H9 (cell line): ENCODE measurements around the gene JARID2. TPM values are rescaled to one million over a fixed set of nuclear protein-coding genes. Genes with fewer than 3 reads are reported as not detected.

Experiments
- DNase-seq: peaks from one replicate; pipeline ENCODE4 v3.0.0-alpha.2; 2017
- H2AFZ ChIP-seq: one replicate; pipeline ENCODE4 v1.6.1; 2013; ENCODE audit warnings: mild to moderate bottlenecking, low read length, control low read depth, moderate library complexity
- H2AK5ac ChIP-seq: 2 replicates; pipeline ENCODE4 v1.6.1; 2013; ENCODE audit warnings: low read length, control low read depth, mixed read lengths; ENCODE audit not compliant: insufficient read length
- H2BK120ac ChIP-seq: one replicate; pipeline ENCODE4 v1.6.1; 2013; ENCODE audit warnings: low read depth, mild to moderate bottlenecking, low read length, control low read depth, inconsistent platforms; ENCODE audit not compliant: poor library complexity, severe bottlenecking
- H2BK12ac ChIP-seq: 2 replicates; pipeline ENCODE4 v1.6.1; 2013; ENCODE audit warnings: low read length, control low read depth, mixed read lengths, low read depth; ENCODE audit not compliant: insufficient read length
- H2BK15ac ChIP-seq: 2 replicates; pipeline ENCODE4 v1.6.1; 2013; ENCODE audit warnings: low read depth, low read length, control low read depth
- H2BK20ac ChIP-seq: one replicate; pipeline ENCODE4 v1.6.1; 2013; ENCODE audit warnings: low read depth, mild to moderate bottlenecking, low read length, control low read depth, inconsistent platforms; ENCODE audit not compliant: poor library complexity, severe bottlenecking
- H2BK5ac ChIP-seq: 2 replicates; pipeline ENCODE4 v1.6.1; 2013; ENCODE audit warnings: low read length, control low read depth, mixed read lengths; ENCODE audit not compliant: insufficient read length
- H3K14ac ChIP-seq: 2 replicates; pipeline ENCODE4 v1.6.1; 2013; ENCODE audit warnings: low read length, control low read depth; ENCODE audit not compliant: insufficient read depth
- H3K18ac ChIP-seq: 2 replicates; pipeline ENCODE4 v1.6.1; 2013; ENCODE audit warnings: low read depth, mild to moderate bottlenecking, mixed read lengths, low read length, control low read depth; ENCODE audit not compliant: insufficient read length
- H3K23ac ChIP-seq: 2 replicates; pipeline ENCODE4 v1.6.1; 2013; ENCODE audit warnings: low read length, control low read depth, mixed read lengths, low read depth; ENCODE audit not compliant: insufficient read length
- H3K23me2 ChIP-seq: 2 replicates; pipeline ENCODE4 v1.6.1; 2013; ENCODE audit warnings: low read depth, mild to moderate bottlenecking, mixed read lengths, low read length, control low read depth; ENCODE audit not compliant: insufficient read length, poor library complexity, severe bottlenecking
- H3K27ac ChIP-seq: 2 replicates; pipeline ENCODE4 v1.5.1; 2013; ENCODE audit warnings: low read length, control low read depth, mixed read lengths, low read depth; ENCODE audit not compliant: insufficient read length
- H3K27me3 ChIP-seq: 2 replicates; pipeline ENCODE4 v1.6.1; 2013; ENCODE audit warnings: low read length, control low read depth, inconsistent platforms; ENCODE audit not compliant: insufficient read depth
- H3K4ac ChIP-seq: 2 replicates; pipeline ENCODE4 v1.6.1; 2013; ENCODE audit warnings: low read depth, mild to moderate bottlenecking, control low read depth, inconsistent platforms, low read length, moderate library complexity
- H3K4me1 ChIP-seq: 2 replicates; pipeline ENCODE4 v1.6.1; 2013; ENCODE audit warnings: low read length, control low read depth, inconsistent platforms; ENCODE audit not compliant: insufficient read depth
- H3K4me2 ChIP-seq: 2 replicates; pipeline ENCODE4 v1.6.1; 2013; ENCODE audit warnings: low read length, control low read depth, mixed read lengths; ENCODE audit not compliant: insufficient read length, insufficient read depth
- H3K56ac ChIP-seq: 2 replicates; pipeline ENCODE4 v1.6.1; 2013; ENCODE audit warnings: low read depth, mild to moderate bottlenecking, mixed read lengths, low read length, control low read depth; ENCODE audit not compliant: insufficient read length
- H3K79me1 ChIP-seq: 2 replicates; pipeline ENCODE4 v1.6.1; 2013; ENCODE audit warnings: low read depth, mild to moderate bottlenecking, moderate library complexity, low read length, control low read depth, inconsistent platforms; ENCODE audit not compliant: insufficient read depth, poor library complexity, severe bottlenecking
- H3K79me2 ChIP-seq: 2 replicates; pipeline ENCODE4 v1.6.1; 2013; ENCODE audit warnings: low read length, control low read depth, inconsistent platforms; ENCODE audit not compliant: insufficient read depth
- H3K9ac ChIP-seq: 2 replicates; pipeline ENCODE4 v1.6.1; 2013; ENCODE audit warnings: low read length, control low read depth, mixed read lengths; ENCODE audit not compliant: insufficient read length; ENCODE audit errors: extremely low read depth
- H3K9me3 ChIP-seq: one replicate; pipeline ENCODE4 v1.6.1; 2013; ENCODE audit warnings: low read depth, low read length, inconsistent platforms; ENCODE audit not compliant: control insufficient read depth
- H3T11ph ChIP-seq: one replicate; pipeline ENCODE4 v1.6.1; 2013; ENCODE audit warnings: mild to moderate bottlenecking, low read length, control low read depth, inconsistent platforms
- H4K20me1 ChIP-seq: one replicate; pipeline ENCODE4 v1.6.1; 2013; ENCODE audit not compliant: control insufficient read depth, insufficient read length, insufficient read depth
- H4K5ac ChIP-seq: 2 replicates; pipeline ENCODE4 v1.6.1; 2013; ENCODE audit warnings: low read depth, mild to moderate bottlenecking, mixed read lengths, low read length, control low read depth; ENCODE audit not compliant: insufficient read length
- H4K8ac ChIP-seq: replicated peaks from 2 replicates; pipeline ENCODE4 v1.6.1; 2013; ENCODE audit warnings: low read length, control low read depth, mixed read lengths, low read depth; ENCODE audit not compliant: insufficient read length
- H4K91ac ChIP-seq: 2 replicates; pipeline ENCODE4 v1.6.1; 2013; ENCODE audit warnings: low read depth, mild to moderate bottlenecking, moderate library complexity, mixed read lengths, low read length, control low read depth; ENCODE audit not compliant: insufficient read length
- H3K27ac Mint-ChIP-seq, 3 experiments: 2 replicates in 2 of 3; 3 replicates in 1 of 3; pipeline ENCODE4 v1.8.0; 2020 to 2021; ENCODE audit warnings: mixed read lengths in 3 of 3, mild to moderate bottlenecking in 1 of 3, moderate library complexity in 1 of 3
- H3K27me3 Mint-ChIP-seq: 2 replicates; pipeline ENCODE4 v1.8.0; 2021; ENCODE audit warnings: low read depth, mild to moderate bottlenecking, moderate library complexity, mixed read lengths
- H3K36me3 Mint-ChIP-seq, 3 experiments: 2 replicates in 2 of 3; 3 replicates in 1 of 3; pipeline ENCODE4 v1.8.0; 2020 to 2021; ENCODE audit warnings: low read depth in 3 of 3, mixed read lengths in 3 of 3; ENCODE audit not compliant: insufficient read depth in 1 of 3
- H3K4me1 Mint-ChIP-seq, 2 experiments: 2 replicates each; pipeline ENCODE4 v1.8.0; 2020; ENCODE audit warnings: mixed read lengths in 2 of 2
- H3K4me3 Mint-ChIP-seq, 2 experiments: 2 replicates in 1 of 2; 3 replicates in 1 of 2; pipeline ENCODE4 v1.8.0; 2020 to 2021; ENCODE audit warnings: mild to moderate bottlenecking in 2 of 2, mixed read lengths in 2 of 2, moderate library complexity in 1 of 2
- H3K9me3 Mint-ChIP-seq, 2 experiments: 2 replicates in 1 of 2; 3 replicates in 1 of 2; pipeline ENCODE4 v1.8.0; 2020; ENCODE audit warnings: mild to moderate bottlenecking in 2 of 2, mixed read lengths in 2 of 2, moderate library complexity in 1 of 2
- WGBS: extraction: QIAGEN DNeasy Blood & Tissue Kit; methylation state at CpG from one replicate; pipeline ENCODE4 v1.1.7; 2013; ENCODE audit warnings: missing lambda C conversion rate, low lambda C conversion rate, mixed read lengths; ENCODE audit not compliant: insufficient read length; ENCODE audit errors: extremely low coverage; 5-methylcytosine and 5-hydroxymethylcytosine counted together
- total RNA-seq: library from RNA; stranded (reverse); gene quantifications from 2 replicates; pipeline ENCODE4 v1.2.1, GENCODE V29; 2021
- TF ChIP-seq, protein P1 (sequence below): fragments of 200-600 bp; sonication (generic); conservative IDR thresholded peaks from 3 replicates; pipeline ENCODE4 v1.8.0; 2021; ENCODE audit warnings: antibody characterized with exemption, mild to moderate bottlenecking

JARID2 gene
- total RNA-seq, 1 experiment from 2014 or later: 174 TPM

DNA sequence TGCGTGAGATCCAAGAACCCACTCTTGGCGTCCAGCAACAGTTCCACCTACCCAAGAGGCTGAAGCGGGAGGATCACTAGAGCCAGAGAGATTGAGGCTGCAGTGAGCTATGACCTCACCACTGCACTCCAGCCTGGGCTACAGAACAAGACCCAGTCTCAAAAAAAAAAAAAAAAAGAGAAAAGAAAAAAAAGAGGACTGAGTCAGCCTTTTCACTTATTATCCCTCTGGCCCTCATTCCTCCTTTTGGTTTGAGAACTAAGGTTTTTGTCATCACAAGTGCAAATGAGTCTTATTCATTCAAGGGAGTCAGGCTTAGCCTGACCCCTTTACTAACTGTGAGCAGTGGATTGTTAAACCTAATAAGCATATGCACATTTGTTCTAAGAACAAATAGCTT, 37.9 kb upstream of the JARID2 start:
- no peak overlapping the region for H3K23ac ChIP-seq

More for the DNA sequence above, 37.9 kb upstream of the JARID2 start:
- Histone ChIP-seq H4K8ac (no peak overlapping the region), H2BK5ac (no peak overlapping the region), H3K27ac (peak overlapping the region; percentile 84), H4K5ac (no peak overlapping the region), H3K14ac (no peak overlapping the region), H3T11ph (no peak overlapping the region), H2AFZ (no peak overlapping the region), H3K79me2 (no peaks in the 10 kb centered on the region), H3K4me1 (peaks cover 5% of the 10 kb centered on the region; the same call in 1 of the 2 replicates), H3K27me3 (no peaks in the 10 kb centered on the region), H3K9ac (no peak overlapping the region), H4K91ac (no peak overlapping the region), H3K4ac (no peak overlapping the region), H3K4me2 (no peak overlapping the region), H3K23me2 (no peaks in the 10 kb centered on the region), H2BK12ac (no peak overlapping the region), H3K18ac (no peak overlapping the region), H3K56ac (no peak overlapping the region), H2BK20ac (no peak overlapping the region), H2BK120ac (no peak overlapping the region), H3K9me3 (no peaks in the 10 kb centered on the region), H3K79me1 (no peaks in the 10 kb centered on the region), H2AK5ac (no peak overlapping the region), H4K20me1 (no peaks in the 10 kb centered on the region), H2BK15ac (no peak overlapping the region)
- WGBS: no CpG with 5 or more reads among the region's 3 CpGs
- TF ChIP-seq, protein P1, sequence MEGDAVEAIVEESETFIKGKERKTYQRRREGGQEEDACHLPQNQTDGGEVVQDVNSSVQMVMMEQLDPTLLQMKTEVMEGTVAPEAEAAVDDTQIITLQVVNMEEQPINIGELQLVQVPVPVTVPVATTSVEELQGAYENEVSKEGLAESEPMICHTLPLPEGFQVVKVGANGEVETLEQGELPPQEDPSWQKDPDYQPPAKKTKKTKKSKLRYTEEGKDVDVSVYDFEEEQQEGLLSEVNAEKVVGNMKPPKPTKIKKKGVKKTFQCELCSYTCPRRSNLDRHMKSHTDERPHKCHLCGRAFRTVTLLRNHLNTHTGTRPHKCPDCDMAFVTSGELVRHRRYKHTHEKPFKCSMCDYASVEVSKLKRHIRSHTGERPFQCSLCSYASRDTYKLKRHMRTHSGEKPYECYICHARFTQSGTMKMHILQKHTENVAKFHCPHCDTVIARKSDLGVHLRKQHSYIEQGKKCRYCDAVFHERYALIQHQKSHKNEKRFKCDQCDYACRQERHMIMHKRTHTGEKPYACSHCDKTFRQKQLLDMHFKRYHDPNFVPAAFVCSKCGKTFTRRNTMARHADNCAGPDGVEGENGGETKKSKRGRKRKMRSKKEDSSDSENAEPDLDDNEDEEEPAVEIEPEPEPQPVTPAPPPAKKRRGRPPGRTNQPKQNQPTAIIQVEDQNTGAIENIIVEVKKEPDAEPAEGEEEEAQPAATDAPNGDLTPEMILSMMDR: no peak
- Mint-ChIP-seq H3K27ac (peak overlapping the region; percentile 88 to 99 (median 98)), H3K36me3 (peaks cover 0 to 11% (median 0%) of the 10 kb centered on the region in 3 experiments; a peak in 2 of 7 replicates), H3K4me1 (peaks cover 47 to 59% of the 10 kb centered on the region in 2 experiments), H3K4me3 (peak overlapping the region in 1 of 2 experiments; percentile 39; a peak in 1 of 5 replicates), H3K9me3 (peaks cover 0 to 2% of the 10 kb centered on the region in 2 experiments; a peak in 1 of 5 replicates), H3K27me3 (no peaks in the 10 kb centered on the region)
- peak; percentile 76 for DNase-seq
